ENCODE results near the gene ARF3.

ARF3 gene

DNA sequence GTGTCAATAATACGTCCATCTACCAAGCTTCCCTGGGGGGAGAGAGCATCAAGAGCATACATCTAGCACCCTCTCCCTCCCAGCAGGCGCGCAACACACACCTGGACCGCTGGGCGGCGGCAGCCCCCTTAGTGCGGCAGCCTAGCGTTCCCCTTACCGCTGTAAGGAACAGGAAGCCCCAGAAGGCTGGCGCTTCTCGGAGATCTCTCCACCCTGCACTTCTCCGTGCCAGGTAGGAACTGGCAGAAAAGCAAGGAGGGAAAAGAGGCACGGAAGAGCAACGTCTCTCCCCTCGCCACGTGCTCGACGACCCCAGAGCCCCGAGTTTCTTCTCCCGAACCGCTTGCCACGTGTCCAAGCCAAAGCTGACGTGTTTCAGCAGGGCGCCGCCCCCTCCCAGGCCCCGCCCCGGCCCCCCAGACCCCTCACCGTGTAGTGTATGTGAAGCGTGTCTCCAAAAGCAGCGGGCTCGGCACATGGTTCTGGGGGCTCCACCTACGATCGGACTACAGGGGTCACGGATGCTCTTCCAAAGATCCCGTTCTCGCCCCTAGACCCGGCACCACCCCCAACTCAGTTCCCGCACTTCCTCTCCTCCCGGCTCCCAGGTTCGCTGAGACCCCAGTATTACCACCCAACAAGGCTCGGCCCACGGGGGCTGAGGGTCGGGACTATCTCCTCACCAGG lies 32.5 kb downstream of the ARF3 start:
- peak overlapping the region; percentile 75 for H3K9ac ChIP-seq (ENCODE audit: low read depth, low read length, poor library complexity, severe bottlenecking)
- peak overlapping the region; percentile 91 for H3K4me3 ChIP-seq (ENCODE audit: low read length, poor library complexity, severe bottlenecking)
- peak overlapping the region; percentile 92 for H2AFZ ChIP-seq (ENCODE audit: low read length)
- no peaks in the 10 kb centered on the region for H3K9me2 ChIP-seq (replicated peaks; ENCODE audit: low read depth, low read length)
- H3K9me3 ChIP-seq (ENCODE audit: insufficient read depth, low read depth, low read length): no peaks in the 10 kb centered on the region
- no peak for TF ChIP-seq EZH2phosphoT487 (IDR thresholded peaks at IDR 0.05; ENCODE audit: borderline replicate concordance)
- TF ChIP-seq, protein P1, sequence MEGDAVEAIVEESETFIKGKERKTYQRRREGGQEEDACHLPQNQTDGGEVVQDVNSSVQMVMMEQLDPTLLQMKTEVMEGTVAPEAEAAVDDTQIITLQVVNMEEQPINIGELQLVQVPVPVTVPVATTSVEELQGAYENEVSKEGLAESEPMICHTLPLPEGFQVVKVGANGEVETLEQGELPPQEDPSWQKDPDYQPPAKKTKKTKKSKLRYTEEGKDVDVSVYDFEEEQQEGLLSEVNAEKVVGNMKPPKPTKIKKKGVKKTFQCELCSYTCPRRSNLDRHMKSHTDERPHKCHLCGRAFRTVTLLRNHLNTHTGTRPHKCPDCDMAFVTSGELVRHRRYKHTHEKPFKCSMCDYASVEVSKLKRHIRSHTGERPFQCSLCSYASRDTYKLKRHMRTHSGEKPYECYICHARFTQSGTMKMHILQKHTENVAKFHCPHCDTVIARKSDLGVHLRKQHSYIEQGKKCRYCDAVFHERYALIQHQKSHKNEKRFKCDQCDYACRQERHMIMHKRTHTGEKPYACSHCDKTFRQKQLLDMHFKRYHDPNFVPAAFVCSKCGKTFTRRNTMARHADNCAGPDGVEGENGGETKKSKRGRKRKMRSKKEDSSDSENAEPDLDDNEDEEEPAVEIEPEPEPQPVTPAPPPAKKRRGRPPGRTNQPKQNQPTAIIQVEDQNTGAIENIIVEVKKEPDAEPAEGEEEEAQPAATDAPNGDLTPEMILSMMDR (conservative IDR thresholded peaks at IDR 0.05; ENCODE audit: low read length): peak; percentile 84
- peak overlapping the region; percentile 84 for H3K4me2 ChIP-seq (ENCODE audit: low read depth, low read length, poor library complexity, severe bottlenecking)
- no peaks in the 10 kb centered on the region; the same call in 1 of the 2 replicates for H3K36me3 ChIP-seq (ENCODE audit: insufficient read depth, low read length)
- H3K79me2 ChIP-seq (ENCODE audit: insufficient read depth, low read length): no peaks in the 10 kb centered on the region
- no peaks in the 10 kb centered on the region for H4K20me1 ChIP-seq (ENCODE audit: insufficient read depth, low read length, poor library complexity, severe bottlenecking)
- H3K27me3 ChIP-seq (ENCODE audit: insufficient read depth, low read length, poor library complexity, severe bottlenecking): no peaks in the 10 kb centered on the region
- no peaks in the 10 kb centered on the region for H3F3A ChIP-seq (ENCODE audit: low read depth)
- H3K4me1 ChIP-seq (ENCODE audit: insufficient read depth, low read length, poor library complexity, severe bottlenecking): no peaks in the 10 kb centered on the region

GRCh38 chr12:48923117-48923516 lies 34.2 kb downstream of the ARF3 start:
- no peaks in the 10 kb centered on the region for H3F3A ChIP-seq (ENCODE audit: low read depth)
- H3K79me2 ChIP-seq (ENCODE audit: insufficient read depth, low read length): no peaks in the 10 kb centered on the region
- TF ChIP-seq EZH2phosphoT487 (IDR thresholded peaks at IDR 0.05; ENCODE audit: borderline replicate concordance): no peak
- TF ChIP-seq, protein P1 (conservative IDR thresholded peaks at IDR 0.05; ENCODE audit: low read length): no peak
- peaks cover 6% of the 10 kb centered on the region for H3K4me1 ChIP-seq (ENCODE audit: insufficient read depth, low read length, poor library complexity, severe bottlenecking)
- H3K36me3 ChIP-seq (ENCODE audit: insufficient read depth, low read length): no peaks in the 10 kb centered on the region
- no peak overlapping the region for H3K9ac ChIP-seq (ENCODE audit: low read depth, low read length, poor library complexity, severe bottlenecking)
- H3K4me3 ChIP-seq (ENCODE audit: low read length, poor library complexity, severe bottlenecking): no peak overlapping the region
- H4K20me1 ChIP-seq (ENCODE audit: insufficient read depth, low read length, poor library complexity, severe bottlenecking): no peaks in the 10 kb centered on the region
- no peaks in the 10 kb centered on the region for H3K9me3 ChIP-seq (ENCODE audit: insufficient read depth, low read depth, low read length)
- no peak overlapping the region for H2AFZ ChIP-seq (ENCODE audit: low read length)
- no peaks in the 10 kb centered on the region for H3K27me3 ChIP-seq (ENCODE audit: insufficient read depth, low read length, poor library complexity, severe bottlenecking)
- no peak overlapping the region for H3K4me2 ChIP-seq (ENCODE audit: low read depth, low read length, poor library complexity, severe bottlenecking)
- no peaks in the 10 kb centered on the region for H3K9me2 ChIP-seq (replicated peaks; ENCODE audit: low read depth, low read length)

DNA sequence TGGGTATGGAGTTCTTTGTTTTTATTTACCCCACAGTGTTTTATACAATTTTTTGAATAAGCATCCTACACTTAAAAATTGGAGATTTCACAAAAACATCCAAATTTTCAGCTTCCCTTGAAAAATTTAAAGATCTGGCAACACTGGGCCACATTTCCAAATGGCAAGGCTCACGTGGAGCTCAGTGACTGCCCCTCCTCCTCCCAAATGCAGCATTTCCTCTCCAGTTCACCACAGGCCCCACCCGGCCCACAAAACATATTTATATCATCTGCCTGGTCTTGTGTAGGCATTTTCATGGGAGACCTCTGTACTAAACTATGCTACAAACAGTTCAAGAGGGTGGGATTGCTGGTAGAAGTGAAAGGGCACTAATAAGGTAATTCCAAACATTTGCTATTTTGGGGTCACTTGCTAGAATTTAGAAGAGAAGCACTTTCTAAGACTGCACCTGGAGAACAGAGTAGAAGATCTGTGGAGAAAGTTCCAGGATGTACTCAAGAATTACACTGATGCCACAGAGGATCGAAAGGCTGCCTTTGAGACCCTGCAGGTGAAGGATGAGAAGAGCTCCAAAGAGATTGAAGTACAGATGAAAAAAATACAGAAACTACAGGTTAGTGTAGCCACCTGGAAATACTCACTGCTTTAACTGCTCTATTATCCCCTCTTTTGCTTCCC lies 39.3 kb downstream of the ARF3 start:
- Histone ChIP-seq H3K9ac (ENCODE audit: low read depth, low read length, poor library complexity, severe bottlenecking) (peak overlapping the region; percentile 52), H3K4me2 (ENCODE audit: low read depth, low read length, poor library complexity, severe bottlenecking) (peak overlapping the region; percentile 65), H3K27me3 (ENCODE audit: insufficient read depth, low read length, poor library complexity, severe bottlenecking) (no peaks in the 10 kb centered on the region), H4K20me1 (ENCODE audit: insufficient read depth, low read length, poor library complexity, severe bottlenecking) (no peaks in the 10 kb centered on the region), H3K4me1 (ENCODE audit: insufficient read depth, low read length, poor library complexity, severe bottlenecking) (peaks cover 14% of the 10 kb centered on the region), H2AFZ (ENCODE audit: low read length) (peak overlapping the region; percentile 59), H3K79me2 (ENCODE audit: insufficient read depth, low read length) (no peaks in the 10 kb centered on the region), H3K36me3 (ENCODE audit: insufficient read depth, low read length) (no peaks in the 10 kb centered on the region), H3F3A (ENCODE audit: low read depth) (no peaks in the 10 kb centered on the region), H3K4me3 (ENCODE audit: low read length, poor library complexity, severe bottlenecking) (peak overlapping the region; percentile 27), H3K9me3 (ENCODE audit: insufficient read depth, low read depth, low read length) (no peaks in the 10 kb centered on the region), H3K9me2 (replicated peaks; ENCODE audit: low read depth, low read length) (no peaks in the 10 kb centered on the region)
- TF ChIP-seq EZH2phosphoT487 (IDR thresholded peaks at IDR 0.05; ENCODE audit: borderline replicate concordance): no peak
- TF ChIP-seq, protein P1 (conservative IDR thresholded peaks at IDR 0.05; ENCODE audit: low read length): no peak
